Measurements from ENCODE around the gene ZFYVE27. TPM values are rescaled to one million over a fixed set of nuclear protein-coding genes. Genes with fewer than 3 reads are reported as not detected.
"Not testable (repeated sequence)": the region's sequence is repeated elsewhere in the genome, so short reads cannot be mapped to it uniquely, and the experiment has no call there.

The ZFYVE27 gene
- total RNA-seq, 1 experiment from 2014 or later = 41.6 TPM

- Histone ChIP-seq H3K36me3 (ENCODE audit: control insufficient read depth, insufficient read depth, low read length) (no peaks in the 10 kb centered on the region), H3K4me3 (ENCODE audit: low read depth, low read length) (no peak overlapping the region), H3K9me3 (no peaks in the 10 kb centered on the region), H3K4me1 (peaks cover 24% of the 10 kb centered on the region), H3K27me3 (replicated peaks; ENCODE audit: control insufficient read depth, insufficient read depth, low read length) (no peaks in the 10 kb centered on the region)
- peaks cover 11% of the 10 kb centered on the region for H3K4me1 Mint-ChIP-seq (ENCODE audit: low read depth, unreplicated experiment)
- no peak for DNase-seq
- CTCF ChIA-PET = interaction anchor here (0.6 to 1.0 kb wide), 2 partner anchors 10 to 12 kb away, joined by 3 to 4 read pairs; no protein-coding TSS in a partner anchor
- no peak for TF ChIP-seq CTCF (IDR thresholded peaks at IDR 0.05; ENCODE audit: insufficient read depth in 1 of 2, low read depth in 1 of 2, low read length in 1 of 2, severe bottlenecking in 1 of 2, unreplicated experiment in 1 of 2)
- H3K9me3 Mint-ChIP-seq (ENCODE audit: unreplicated experiment) = no peaks in the 10 kb centered on the region
- POLR2A ChIA-PET = interaction anchor here (1.2 kb wide), 1 partner anchor 47 kb away, joined by 3 read pairs; the partner anchor contains the start of gene ZFYVE27
- H3K27me3 Mint-ChIP-seq (ENCODE audit: insufficient read depth, unreplicated experiment) = no peaks in the 10 kb centered on the region
- intact Hi-C loops (cut with micrococcal nuclease; ENCODE audit: unreplicated experiment) = no loop called here
- no peak overlapping the region for H3K4me3 Mint-ChIP-seq (ENCODE audit: unreplicated experiment)
- BruUV-seq (replicated peaks) = no TSS peak
- H3K36me3 Mint-ChIP-seq (ENCODE audit: insufficient read depth, unreplicated experiment) = peaks cover 12% of the 10 kb centered on the region
- H3K27ac Mint-ChIP-seq (ENCODE audit: unreplicated experiment) = no peak overlapping the region
Measured at GRCh38 chr10:97689559-97690020, 47.3 kb upstream of the ZFYVE27 start.

GRCh38 chr10:97690133-97690532 lies 46.8 kb upstream of the ZFYVE27 start:
- Mint-ChIP-seq H3K4me3 (ENCODE audit: unreplicated experiment) (no peak overlapping the region), H3K4me1 (ENCODE audit: low read depth, unreplicated experiment) (peaks cover 11% of the 10 kb centered on the region), H3K27ac (ENCODE audit: unreplicated experiment) (no peak overlapping the region), H3K36me3 (ENCODE audit: insufficient read depth, unreplicated experiment) (peaks cover 12% of the 10 kb centered on the region), H3K27me3 (ENCODE audit: insufficient read depth, unreplicated experiment) (no peaks in the 10 kb centered on the region), H3K9me3 (ENCODE audit: unreplicated experiment) (no peaks in the 10 kb centered on the region)
- peaks cover 18% of the 10 kb centered on the region for H3K4me1 ChIP-seq
- BruUV-seq (replicated peaks) = no TSS peak
- CTCF ChIA-PET = no interaction called here
- H3K4me3 ChIP-seq (ENCODE audit: low read depth, low read length) = no peak overlapping the region
- intact Hi-C loops (cut with micrococcal nuclease; ENCODE audit: unreplicated experiment) = no loop called here
- no peaks in the 10 kb centered on the region for H3K27me3 ChIP-seq (replicated peaks; ENCODE audit: control insufficient read depth, insufficient read depth, low read length)
- TF ChIP-seq CTCF (IDR thresholded peaks at IDR 0.05; ENCODE audit: insufficient read depth in 1 of 2, low read depth in 1 of 2, low read length in 1 of 2, severe bottlenecking in 1 of 2, unreplicated experiment in 1 of 2) = no peak
- no peaks in the 10 kb centered on the region for H3K36me3 ChIP-seq (ENCODE audit: control insufficient read depth, insufficient read depth, low read length)
- no peak for DNase-seq
- no peaks in the 10 kb centered on the region for H3K9me3 ChIP-seq
- POLR2A ChIA-PET = interaction anchor here (1.2 kb wide), 1 partner anchor 47 kb away, joined by 3 read pairs; the partner anchor contains the start of gene ZFYVE27

GRCh38 chr10:97698072-97698655 lies 38.8 kb upstream of the ZFYVE27 start:
- H3K27me3 ChIP-seq (replicated peaks; ENCODE audit: control insufficient read depth, insufficient read depth, low read length); H3K4me1 Mint-ChIP-seq (ENCODE audit: low read depth, unreplicated experiment); H3K4me3 ChIP-seq (ENCODE audit: low read depth, low read length); H3K9me3 Mint-ChIP-seq (ENCODE audit: unreplicated experiment); H3K9me3 ChIP-seq; H3K36me3 ChIP-seq (ENCODE audit: control insufficient read depth, insufficient read depth, low read length); H3K27me3 Mint-ChIP-seq (ENCODE audit: insufficient read depth, unreplicated experiment); intact Hi-C loops (cut with micrococcal nuclease; ENCODE audit: unreplicated experiment); H3K27ac Mint-ChIP-seq (ENCODE audit: unreplicated experiment); DNase-seq; H3K4me1 ChIP-seq; BruUV-seq (replicated peaks); H3K36me3 Mint-ChIP-seq (ENCODE audit: insufficient read depth, unreplicated experiment); H3K4me3 Mint-ChIP-seq (ENCODE audit: unreplicated experiment): not testable (repeated sequence)
- CTCF ChIA-PET = interaction anchor here (0.9 kb wide), 1 partner anchor 16 kb away, joined by 3 read pairs; the partner anchor contains the start of gene MARVELD1
- POLR2A ChIA-PET = interaction anchor here (1.9 kb wide), 1 partner anchor 11 kb away, joined by 12 read pairs; the partner anchor contains the start of gene AVPI1
